Measurements from ENCODE around the gene DSCAM.

Gene DSCAM

DNA sequence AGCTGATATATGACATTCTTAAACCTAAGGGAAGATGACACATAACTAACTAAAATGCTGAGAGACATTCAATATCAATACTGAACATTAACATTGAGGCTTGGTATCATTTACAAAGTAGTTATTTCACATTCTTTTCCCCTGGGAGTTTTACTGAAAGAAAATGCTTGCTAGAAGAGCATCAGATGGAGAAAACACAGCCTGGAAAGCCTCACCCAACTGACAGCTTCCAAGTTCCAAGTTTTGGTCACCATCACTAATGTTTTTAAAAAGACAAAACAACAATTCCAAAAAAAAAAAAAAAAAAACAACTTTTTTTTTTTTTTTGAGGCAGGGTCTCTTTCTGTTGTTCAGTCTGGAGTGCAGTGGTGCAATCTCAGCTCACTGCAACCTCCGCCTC, 80.6 kb downstream of the DSCAM start:
- no peak for DNase-seq (ENCODE audit: low spot score)

DNA sequence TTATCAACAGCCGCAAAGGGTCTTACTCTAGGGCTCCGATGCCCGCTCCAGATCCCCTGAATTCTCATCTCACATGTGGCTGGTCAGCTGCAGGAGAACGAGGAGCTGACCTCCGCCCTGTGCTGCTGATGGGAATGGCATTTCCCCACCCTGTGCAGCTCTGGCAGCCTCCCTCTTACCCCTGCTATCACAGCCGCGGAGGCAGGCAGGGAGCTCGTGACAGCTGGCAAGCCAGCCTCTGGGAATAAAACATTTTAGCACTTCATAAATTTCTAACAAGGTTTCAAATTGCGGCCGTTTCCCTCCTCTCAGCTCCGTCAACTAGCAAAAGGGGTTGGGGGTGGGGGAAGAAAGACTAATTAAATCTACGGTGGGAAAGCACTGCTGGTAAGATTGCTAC, 81.1 kb downstream of the DSCAM start:
- DNase-seq (ENCODE audit: low spot score), result no peak

DNA sequence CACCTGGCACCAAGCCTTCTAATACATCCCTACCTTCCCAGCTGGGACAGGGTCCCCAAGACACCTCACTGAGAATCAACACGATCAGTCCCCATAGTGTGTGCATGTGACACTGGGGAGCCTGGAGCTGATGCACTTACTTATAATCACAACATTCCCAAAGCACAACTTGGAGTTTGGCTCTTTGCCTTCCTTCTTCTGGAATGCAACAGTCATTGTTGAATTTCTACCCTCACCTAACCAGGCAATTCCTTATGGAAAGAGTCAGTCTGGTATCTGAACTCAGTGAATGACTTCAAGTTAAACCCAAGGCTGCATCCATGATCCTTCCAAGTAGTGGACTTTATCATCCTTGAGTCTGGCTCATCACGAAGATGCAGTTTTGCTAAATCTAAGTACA, 86.1 kb downstream of the DSCAM start:
- no peak for DNase-seq (ENCODE audit: low spot score)

DNA sequence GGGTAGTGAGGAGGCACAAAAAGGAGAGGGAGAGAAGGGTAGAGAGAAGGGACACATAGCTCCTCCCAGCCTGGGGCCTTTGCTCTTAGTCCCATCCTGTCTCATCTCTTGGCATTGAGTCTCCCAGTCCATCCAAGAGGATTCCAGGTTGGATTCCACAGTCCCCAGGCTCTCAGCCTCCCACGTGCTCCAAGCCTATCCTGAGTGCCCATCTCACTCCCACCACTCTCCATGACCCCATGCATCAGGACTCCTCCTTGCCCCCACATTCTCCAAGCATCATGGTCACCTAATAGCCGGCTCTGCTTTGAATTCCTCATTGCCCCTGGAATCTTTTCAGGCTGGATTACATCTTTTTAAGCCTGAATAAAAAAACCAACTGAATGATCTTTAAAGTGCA, 87.9 kb downstream of the DSCAM start:
- no peak for DNase-seq (ENCODE audit: low spot score)

- no peak for DNase-seq (ENCODE audit: low spot score)
These were observed 89.6 kb downstream of the DSCAM start for GRCh38 chr21:40757366-40757765.

GRCh38 chr21:40754466-40754865, 92.5 kb downstream of the DSCAM start:
- no peak for DNase-seq (ENCODE audit: low spot score)

DNA sequence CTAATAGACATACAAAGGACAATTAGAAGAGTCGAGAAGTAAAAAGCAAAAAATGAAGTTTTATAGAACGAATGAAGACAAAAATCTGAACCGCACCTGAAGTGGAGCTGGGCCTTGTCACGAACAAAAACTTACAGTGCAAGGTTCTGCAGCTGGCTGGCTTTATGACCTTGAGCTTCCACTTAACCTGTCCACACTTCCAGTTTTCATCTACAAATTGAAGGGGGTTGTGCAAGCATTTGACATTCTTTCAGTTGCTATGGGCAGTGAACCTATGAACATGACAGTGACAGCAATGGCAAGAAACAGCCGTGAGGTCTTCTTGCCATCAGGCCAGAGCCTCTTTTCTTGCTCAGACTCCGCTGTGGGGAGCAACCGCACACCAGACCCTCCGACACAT, 93.2 kb downstream of the DSCAM start:
- no peak for DNase-seq (ENCODE audit: low spot score)

GRCh38 chr21:40752125-40752524, 94.8 kb downstream of the DSCAM start:
- no peak for DNase-seq (ENCODE audit: low spot score)

GRCh38 chr21:40751221-40751620, 95.7 kb downstream of the DSCAM start:
- DNase-seq (ENCODE audit: low spot score), result no peak

DNA sequence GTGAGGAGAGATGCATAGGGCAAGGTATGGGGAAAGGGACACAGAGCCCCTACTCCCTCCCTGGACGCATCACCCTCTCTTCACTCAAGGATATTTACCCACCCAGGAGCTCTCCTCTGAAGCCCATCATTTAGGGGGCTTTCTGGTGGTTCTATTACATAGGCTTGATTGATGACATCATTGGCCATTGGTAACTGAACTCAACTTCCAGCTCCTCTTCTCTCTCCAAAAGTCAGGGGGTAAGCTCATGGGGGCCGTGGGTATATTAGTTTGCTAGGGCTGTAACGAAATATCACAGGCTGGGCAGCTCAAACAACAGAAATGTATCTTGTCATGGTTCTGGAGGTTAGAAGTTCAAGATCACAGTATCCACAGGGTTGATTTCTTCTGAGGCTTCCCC, 110.8 kb downstream of the DSCAM start:
- DNase-seq (ENCODE audit: low spot score), result no peak

DNA sequence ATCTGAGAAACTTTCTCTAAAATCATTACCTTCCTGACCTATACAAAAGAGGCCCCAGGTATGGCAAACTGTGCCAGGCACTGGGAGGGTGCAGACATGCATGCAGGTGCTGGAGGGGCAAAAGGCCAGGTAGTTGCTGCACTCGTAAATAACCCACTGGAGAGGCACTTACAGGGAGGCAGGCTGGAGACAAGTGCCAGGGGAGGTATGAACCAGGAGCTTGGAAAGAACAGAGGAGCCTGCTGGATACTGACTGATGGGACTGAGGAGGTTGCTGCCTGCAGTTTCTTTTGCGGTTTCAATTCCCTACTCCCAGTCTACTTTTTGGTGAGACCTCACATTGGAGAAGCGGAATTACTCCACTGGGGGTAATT, 113.9 kb downstream of the DSCAM start:
- no peak for DNase-seq (ENCODE audit: low spot score)

- DNase-seq (ENCODE audit: low spot score), result no peak
These were observed 114.5 kb downstream of the DSCAM start for GRCh38 chr21:40732253-40733023.

GRCh38 chr21:40731206-40731605, 115.8 kb downstream of the DSCAM start:
- no peak for DNase-seq (ENCODE audit: low spot score)

- DNase-seq (ENCODE audit: low spot score), result no peak
These were observed 116.5 kb downstream of the DSCAM start for GRCh38 chr21:40730426-40730800.

GRCh38 chr21:40729761-40730425, 117.1 kb downstream of the DSCAM start:
- DNase-seq (ENCODE audit: low spot score), result no peak

GRCh38 chr21:40723966-40724365, 123.0 kb downstream of the DSCAM start:
- no peak for DNase-seq (ENCODE audit: low spot score)

DNA sequence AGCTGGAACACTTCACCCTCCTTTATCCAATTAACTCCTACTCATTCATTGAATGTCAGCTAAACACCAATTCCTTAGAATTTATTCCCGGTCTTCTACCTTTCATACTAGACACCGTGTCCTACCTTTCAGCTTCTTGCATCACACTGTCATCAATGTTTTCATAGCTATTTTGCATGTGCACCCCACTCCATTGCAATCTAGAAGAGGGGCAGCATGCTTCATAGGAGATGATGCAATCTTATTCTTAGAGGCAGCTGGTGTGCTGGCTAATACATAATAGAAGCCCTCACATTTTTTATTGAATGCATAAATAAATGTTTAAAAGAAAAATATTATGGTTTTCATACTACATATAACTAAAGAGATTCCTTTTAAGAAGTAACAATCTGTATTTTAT, 123.6 kb downstream of the DSCAM start:
- DNase-seq (ENCODE audit: low spot score), result no peak

GRCh38 chr21:40719615-40720014, 127.3 kb downstream of the DSCAM start:
- DNase-seq (ENCODE audit: low spot score), result no peak

DNA sequence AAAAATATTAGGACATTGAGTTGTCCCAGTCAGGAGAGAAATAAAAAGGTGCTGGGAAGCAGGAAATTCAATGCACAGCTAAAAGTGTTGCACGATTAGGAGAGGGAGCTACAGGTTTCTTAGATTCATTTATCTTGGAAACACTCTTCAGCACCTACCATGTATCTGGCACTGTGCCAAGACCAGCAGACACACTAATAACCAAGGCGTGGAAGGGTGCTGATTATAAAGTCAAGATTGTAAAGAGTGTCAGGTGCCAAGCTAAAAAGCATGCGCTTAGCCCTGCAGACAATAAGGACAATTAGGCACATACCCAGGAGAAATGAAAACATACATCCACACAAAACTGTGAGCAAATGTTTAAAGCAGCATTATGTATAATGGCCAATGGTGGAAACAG, 129.9 kb downstream of the DSCAM start:
- no peak for DNase-seq (ENCODE audit: low spot score)

GRCh38 chr21:40714536-40714935, 132.4 kb downstream of the DSCAM start:
- DNase-seq (ENCODE audit: low spot score), result no peak

- no peak for DNase-seq (ENCODE audit: low spot score)
These were observed 139.2 kb downstream of the DSCAM start for GRCh38 chr21:40707656-40708244.

DNA sequence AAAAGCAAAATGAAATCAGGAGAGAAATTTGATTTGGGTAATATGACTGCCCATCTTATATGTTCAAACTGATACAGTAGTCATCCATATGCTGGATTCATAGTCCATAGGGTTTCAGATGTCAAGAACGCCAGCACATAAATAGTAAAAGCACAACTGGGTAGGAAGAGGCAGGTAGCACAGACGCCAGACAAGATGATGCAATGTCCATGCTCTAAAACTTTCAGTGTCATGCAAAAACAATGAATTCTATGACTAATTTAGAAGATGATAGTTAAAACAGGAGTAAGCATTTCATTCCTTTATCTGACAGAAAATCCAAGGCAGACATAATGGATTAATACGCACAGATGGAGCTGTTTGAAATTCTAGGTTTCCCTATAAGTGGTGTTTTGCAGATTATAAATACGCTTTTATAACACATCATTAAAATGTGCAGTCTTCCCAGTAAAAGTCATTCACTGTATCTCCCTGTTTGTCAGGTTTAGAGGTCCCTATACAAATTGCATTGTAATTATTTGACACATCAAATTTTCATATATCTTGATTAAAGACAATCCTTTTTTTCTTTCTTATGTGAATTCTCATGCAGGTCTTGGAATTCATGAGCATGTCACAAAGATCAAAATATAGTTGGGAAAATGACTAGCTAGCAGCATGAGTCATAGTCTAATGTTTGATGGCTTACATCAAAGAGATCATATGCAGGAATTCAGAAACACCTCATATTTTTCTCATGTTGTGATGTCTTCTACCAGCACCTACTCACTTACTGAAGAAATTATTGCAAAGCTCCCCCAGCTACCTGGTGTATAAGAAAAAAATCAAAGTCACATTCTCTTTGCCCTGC, 139.9 kb downstream of the DSCAM start:
- DNase-seq (ENCODE audit: low spot score), result no peak

GRCh38 chr21:40706176-40706575, 140.8 kb downstream of the DSCAM start:
- no peak for DNase-seq (ENCODE audit: low spot score)

Measured in AG20443 (cell line).